NCI-H774 (cell line): ENCODE measurements around the gene GATAD2A.
A peak's percentile ranks its signal among the peaks of the same experiment; 100 is the strongest.
"Not testable (repeated sequence)": the region's sequence is repeated elsewhere in the genome, so short reads cannot be mapped to it uniquely, and the experiment has no call there.

Experiments
- DNase-seq: peaks from one replicate; lab custom pipeline; 2025; lab: John Stamatoyannopoulos, UW

GATAD2A gene

GRCh38 chr19:19404879-19405860, at the start of gene GATAD2A:
Gene GATAD2A, plus strand, starts transcription at chr19:19405675. Its CDS starts 59,671 bp downstream, at chr19:19465346.
- peak; percentile 81 for DNase-seq

DNA sequence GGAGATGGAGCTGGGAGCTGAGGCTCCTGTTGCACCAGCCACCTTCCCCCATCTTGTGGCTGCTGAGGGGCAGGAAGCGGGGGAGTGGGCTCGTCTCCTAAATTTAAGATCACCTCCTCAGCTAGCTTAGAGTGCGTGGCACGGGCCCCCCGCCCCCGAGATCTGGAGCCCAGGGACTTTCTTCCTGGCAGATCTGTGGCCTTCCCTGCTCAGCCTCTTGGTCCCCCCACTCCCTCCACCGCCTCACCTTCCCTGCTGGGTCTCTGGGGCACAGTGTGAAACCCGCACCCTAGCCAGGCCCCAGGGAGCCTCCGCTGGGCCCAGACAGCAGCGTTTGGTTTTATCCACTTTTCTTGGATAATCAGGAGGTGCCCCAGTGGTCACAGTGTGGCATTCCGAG, 49.0 kb upstream of the GATAD2A start:
- no peak for DNase-seq

GRCh38 chr19:19356901-19357566, 48.4 kb upstream of the GATAD2A start:
- DNase-seq = no peak

GRCh38 chr19:19361075-19361594, 44.3 kb upstream of the GATAD2A start:
- DNase-seq = peak; percentile 67

- DNase-seq = no peak
Measured at GRCh38 chr19:19362075-19362474, 43.4 kb upstream of the GATAD2A start.

DNA sequence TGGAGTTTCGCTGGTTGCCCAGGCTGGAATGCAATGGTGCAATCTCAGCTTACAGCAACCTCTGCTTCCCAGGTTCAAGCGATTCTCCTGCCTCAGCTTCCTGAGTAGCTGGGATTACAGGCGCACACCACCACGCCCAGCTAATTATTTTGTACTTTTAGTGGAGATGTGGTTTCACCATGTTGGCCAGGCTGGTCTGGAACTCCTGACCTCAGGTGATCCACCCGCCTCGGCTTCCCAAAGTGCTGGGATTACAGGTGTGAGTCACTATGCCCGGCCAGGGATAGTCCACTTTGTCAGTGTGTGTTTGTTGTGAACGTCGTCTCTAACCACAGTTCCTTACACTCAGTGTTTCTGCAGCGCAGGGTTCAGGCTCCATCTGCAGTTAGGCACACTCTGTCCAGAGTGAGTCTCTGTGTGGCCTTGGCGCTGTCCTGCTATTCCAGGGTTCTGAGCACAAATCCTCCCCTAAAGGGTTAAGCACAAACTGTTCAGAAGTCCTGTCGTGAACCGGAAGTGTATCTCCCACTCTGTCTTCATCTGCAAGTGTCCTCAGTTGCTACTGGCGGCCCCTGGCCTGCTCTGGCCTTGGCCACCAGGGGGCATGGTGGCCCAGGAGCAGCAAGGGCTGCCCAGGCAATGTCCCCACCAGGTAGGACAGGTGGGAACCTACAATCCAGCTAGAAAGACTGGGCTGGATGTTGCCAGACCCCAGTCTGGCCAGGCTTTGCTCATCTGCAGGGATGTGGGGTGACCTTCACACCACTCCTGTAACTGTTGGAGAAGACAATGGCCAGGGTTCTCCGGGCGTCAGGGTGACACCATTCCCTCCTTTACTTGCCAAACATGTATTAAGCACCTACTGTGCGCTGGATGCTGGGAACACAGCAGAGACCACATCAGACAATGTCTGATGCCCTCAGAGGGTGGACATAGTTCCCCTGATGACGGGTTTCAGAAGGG, 38.8 kb upstream of the GATAD2A start:
- peak; percentile 79 for DNase-seq

DNA sequence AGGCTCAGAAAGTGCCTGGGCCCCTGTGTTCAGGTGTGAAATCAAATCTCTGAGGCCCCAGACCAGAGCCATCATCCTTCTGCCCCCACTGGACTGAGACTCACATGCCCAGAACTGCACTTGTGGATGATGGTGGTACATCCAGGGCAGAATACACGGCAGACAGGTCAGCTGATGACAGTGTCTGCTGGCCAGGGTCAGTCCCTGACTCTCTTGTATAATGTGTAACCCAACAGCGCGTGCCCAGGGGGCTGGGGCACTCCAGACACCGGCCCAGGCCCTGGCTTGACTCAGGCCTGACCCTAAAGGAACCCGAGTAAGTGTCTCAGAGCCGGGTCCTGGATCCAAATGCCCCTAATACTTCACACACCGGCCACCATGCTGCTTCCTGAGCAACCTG, 37.4 kb upstream of the GATAD2A start:
- DNase-seq = no peak

- no peak for DNase-seq
Measured at GRCh38 chr19:19371059-19371458, 34.4 kb upstream of the GATAD2A start.

GRCh38 chr19:19372656-19373416, 32.6 kb upstream of the GATAD2A start:
- DNase-seq = peak; percentile 16

DNA sequence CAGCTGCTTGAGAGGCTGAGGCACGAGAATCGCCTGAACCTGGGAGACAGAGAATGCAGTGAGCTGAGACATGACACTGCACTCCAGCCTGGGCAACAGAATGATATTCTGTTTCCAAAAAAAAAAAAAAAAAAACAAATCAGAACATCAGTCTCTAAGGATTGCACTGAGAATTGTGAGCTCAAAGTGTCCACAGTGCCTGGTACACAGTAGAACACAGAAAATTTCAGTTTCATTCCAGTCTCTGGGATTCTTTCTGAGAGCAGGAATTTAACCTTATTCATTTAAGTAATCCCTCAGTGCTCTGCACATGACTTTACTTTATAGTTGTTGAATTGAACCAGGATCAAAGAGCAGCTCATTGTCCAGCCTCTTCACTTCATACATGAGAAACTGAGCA, 25.9 kb upstream of the GATAD2A start:
- DNase-seq = no peak

DNA sequence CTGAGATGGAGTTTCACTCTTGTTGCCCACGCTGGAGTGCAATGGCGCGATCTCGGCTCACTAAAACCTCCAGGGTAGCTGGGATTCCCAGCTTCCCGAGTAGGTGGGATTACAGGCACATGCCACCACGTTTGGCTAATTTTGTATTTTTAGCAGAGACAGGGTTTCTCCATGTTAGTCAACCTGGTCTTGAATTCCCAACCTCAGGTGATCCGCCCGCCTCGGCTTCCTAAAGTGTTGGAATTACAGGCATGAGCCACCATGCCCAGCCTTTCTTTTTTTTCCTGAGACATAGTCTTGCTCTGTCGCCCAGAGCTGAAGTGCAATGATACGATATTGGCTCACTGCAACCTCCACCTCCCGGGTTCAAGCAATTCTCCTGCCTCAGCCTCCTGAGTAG, 25.2 kb upstream of the GATAD2A start:
- DNase-seq = not testable (repeated sequence)

GRCh38 chr19:19381007-19381926, 24.2 kb upstream of the GATAD2A start:
- no peak for DNase-seq

DNA sequence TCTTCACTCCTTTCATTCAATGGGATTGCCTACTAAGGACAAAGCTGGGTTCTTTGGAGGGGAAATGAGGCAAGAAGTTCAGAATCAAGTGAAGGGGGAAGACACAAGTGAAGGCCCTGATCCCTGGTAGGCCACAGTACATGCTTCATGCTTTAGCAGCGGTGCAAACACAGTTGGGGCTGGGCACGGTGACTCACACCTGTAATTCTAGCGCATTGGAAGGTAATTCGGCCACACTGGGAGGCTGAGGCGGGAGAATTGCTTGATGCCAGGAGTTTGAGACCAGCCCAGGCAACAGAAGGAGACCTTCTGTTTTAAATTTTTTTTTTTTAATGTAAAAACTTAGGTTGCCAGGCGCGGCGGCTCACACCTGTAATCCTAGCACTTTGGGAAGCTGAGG, 23.4 kb upstream of the GATAD2A start:
- DNase-seq = no peak

GRCh38 chr19:19384486-19384885, 21.0 kb upstream of the GATAD2A start:
- no peak for DNase-seq

- DNase-seq = peak; percentile 99
Measured at GRCh38 chr19:19385131-19385895, 20.2 kb upstream of the GATAD2A start.

- DNase-seq = no peak
Measured at GRCh38 chr19:19385896-19386869, 19.3 kb upstream of the GATAD2A start.

GRCh38 chr19:19387108-19387507, 18.4 kb upstream of the GATAD2A start:
- no peak for DNase-seq
